PC-9 (cell line): ENCODE measurements around the gene HDAC11. TPM values are rescaled to one million over a fixed set of nuclear protein-coding genes. Genes with fewer than 3 reads are reported as not detected.

ENCODE experiments used
- BruUV-seq: library from RNA; stranded (reverse); fragments of 400-500 nt; replicated peaks from 2 replicates; lab custom pipeline; 2021; lab: Mats Ljungman, UMichigan
- CTCF ChIA-PET: fragments of 300-600 bp; sonication (Branson Sonifier 250); formaldehyde crosslinking; loops from one replicate; lab custom pipeline; 2022; ENCODE audit warnings: antibody characterized with exemption; lab: Charles Lee
- POLR2A ChIA-PET: fragments of 300-600 bp; sonication (Branson Sonifier 250); formaldehyde crosslinking; loops from one replicate; lab custom pipeline; 2022; ENCODE audit warnings: antibody characterized with exemption; ENCODE audit not compliant: unreplicated experiment; lab: Charles Lee
- DNase-seq, 2 experiments: peaks; one replicate each; pipeline versions ENCODE4 v3.0.0 to v3.0.0-alpha.2; 2015 to 2022; ENCODE audit warnings: mixed read lengths in 1 of 2
- H2AFZ ChIP-seq: fragments of 200-600 bp; sonication (generic); 2 replicates; pipeline ENCODE4 v1.8.1; 2017; ENCODE audit warnings: antibody characterized with exemption
- H3F3A ChIP-seq: fragments of 200-600 bp; sonication (generic); 2 replicates; pipeline ENCODE4 v1.8.1; 2017; ENCODE audit warnings: antibody characterized with exemption, mild to moderate bottlenecking, low read depth; ENCODE audit not compliant: insufficient read depth
- H3K27ac ChIP-seq: fragments of 200-600 bp; sonication (generic); 2 replicates; pipeline ENCODE4 v1.6.1; 2016; ENCODE audit warnings: mixed run types
- H3K27me3 ChIP-seq: fragments of 200-600 bp; sonication (generic); 2 replicates; pipeline ENCODE4 v1.6.1; 2016; ENCODE audit warnings: low read depth, mixed run types; ENCODE audit not compliant: insufficient read depth
- H3K36me3 ChIP-seq: fragments of 200-600 bp; sonication (generic); 2 replicates; pipeline ENCODE4 v1.6.1; 2016; ENCODE audit warnings: low read depth, mixed run types
- H3K4me1 ChIP-seq: fragments of 200-600 bp; sonication (generic); replicated peaks from 2 replicates; pipeline ENCODE4 v1.6.1; 2016; ENCODE audit warnings: mixed run types; ENCODE audit not compliant: insufficient read depth
- H3K4me2 ChIP-seq: fragments of 200-600 bp; sonication (generic); 2 replicates; pipeline ENCODE4 v1.6.1; 2017; ENCODE audit warnings: mixed run types
- H3K4me3 ChIP-seq: fragments of 200-600 bp; sonication (generic); 2 replicates; pipeline ENCODE4 v1.6.1; 2016; ENCODE audit warnings: mixed run types
- H3K79me2 ChIP-seq: fragments of 200-600 bp; sonication (generic); 2 replicates; pipeline ENCODE4 v1.6.1; 2017; ENCODE audit warnings: low read depth, mixed run types
- H3K9me2 ChIP-seq: fragments of 200-600 bp; sonication (generic); 2 replicates; pipeline ENCODE4 v1.8.1; 2017; ENCODE audit warnings: mild to moderate bottlenecking; ENCODE audit not compliant: insufficient read depth
- H3K9me3 ChIP-seq: fragments of 200-600 bp; sonication (generic); 2 replicates; pipeline ENCODE4 v1.8.1; 2016; ENCODE audit warnings: low read depth; ENCODE audit not compliant: insufficient read depth
- H4K20me1 ChIP-seq: fragments of 200-600 bp; sonication (generic); 2 replicates; pipeline ENCODE4 v1.8.1; 2017; ENCODE audit not compliant: insufficient read depth
- CTCF ChIP-seq: fragments of 200-600 bp; sonication (generic); conservative IDR thresholded peaks from 2 replicates; pipeline ENCODE4 v1.6.1; 2017; ENCODE audit warnings: mixed run types, antibody characterized with exemption, mild to moderate bottlenecking, moderate library complexity
- EZH2 ChIP-seq: fragments of 200-600 bp; sonication (generic); IDR thresholded peaks from 2 replicates; pipeline ENCODE4 v1.8.0; 2017; ENCODE audit warnings: antibody characterized with exemption, low read depth
- intact Hi-C: fragments of 100-400 bp; cut with micrococcal nuclease; formaldehyde crosslinking; loops from one replicate; pipeline ENCODE4 v1.10.0; 2022; ENCODE audit not compliant: unreplicated experiment
- total RNA-seq: library from RNA; stranded (reverse); gene quantifications from 2 replicates; pipeline ENCODE4 v1.2.3, GENCODE V29; 2021

Gene HDAC11
- total RNA-seq, 1 experiment from 2014 or later = 18.4 TPM

GRCh38 chr3:13545952-13546454 lies 65.9 kb downstream of the HDAC11 start:
- ChIA-PET CTCF (no interaction called here), POLR2A (no interaction called here)
- H3K9me2 ChIP-seq = no peaks in the 10 kb centered on the region
- peak overlapping the region; percentile 34 for H3K27ac ChIP-seq
- no peak overlapping the region for H3K4me2 ChIP-seq
- peaks cover 8% of the 10 kb centered on the region; the same call in 1 of the 2 replicates for H3F3A ChIP-seq
- H3K4me3 ChIP-seq = no peak overlapping the region
- H3K4me1 ChIP-seq = peaks cover 31% of the 10 kb centered on the region
- H3K27me3 ChIP-seq = no peaks in the 10 kb centered on the region
- intact Hi-C loops = loop anchor here (5.0 kb wide), 1 partner anchor 44 kb away; no protein-coding TSS in a partner anchor
- BruUV-seq = no TSS peak
- peaks cover 13% of the 10 kb centered on the region; the same call in 1 of the 2 replicates for H3K9me3 ChIP-seq
- no peaks in the 10 kb centered on the region for H4K20me1 ChIP-seq
- DNase-seq = no peak
- H3K79me2 ChIP-seq = no peaks in the 10 kb centered on the region
- no peak for TF ChIP-seq EZH2
- no peak for TF ChIP-seq CTCF
- no peak overlapping the region for H2AFZ ChIP-seq
- no peaks in the 10 kb centered on the region; the same call in 1 of the 2 replicates for H3K36me3 ChIP-seq

DNA sequence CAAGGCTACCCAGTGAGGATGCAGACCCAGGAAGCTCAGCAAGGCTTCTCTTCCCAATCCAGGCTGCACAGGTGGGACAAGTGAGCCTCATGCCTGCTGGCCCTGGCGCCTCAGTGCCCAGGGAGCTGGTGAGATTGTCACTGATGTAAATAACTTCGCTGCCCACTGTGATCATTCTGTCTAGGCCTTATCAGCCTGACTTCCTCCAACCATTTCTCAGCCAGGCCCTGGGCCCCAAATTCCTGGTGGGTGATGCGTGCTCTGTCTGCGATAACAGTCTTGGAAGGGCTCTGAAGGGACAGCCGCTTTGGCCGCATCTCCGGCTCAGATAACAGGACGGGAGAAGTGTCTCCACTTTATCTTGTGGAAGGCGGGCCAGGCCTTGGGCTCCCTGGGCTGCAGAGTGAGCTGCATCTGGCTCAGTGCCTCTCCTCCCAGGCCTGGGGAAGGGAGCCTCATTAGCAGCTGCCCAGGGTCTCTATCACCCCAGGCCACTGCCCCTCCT lies 66.6 kb downstream of the HDAC11 start:
- H3K4me3 ChIP-seq = no peak overlapping the region
- no peaks in the 10 kb centered on the region for H4K20me1 ChIP-seq
- peak; percentile 48 to 62 for DNase-seq
- no peaks in the 10 kb centered on the region for H3K79me2 ChIP-seq
- TF ChIP-seq EZH2 (no peak), CTCF (no peak)
- H3K9me3 ChIP-seq = peaks cover 8% of the 10 kb centered on the region; the same call in 1 of the 2 replicates
- POLR2A ChIA-PET = interaction anchor here (0.6 kb wide), 1 partner anchor 9 kb away, joined by 3 read pairs; no protein-coding TSS in a partner anchor
- H3K9me2 ChIP-seq = no peaks in the 10 kb centered on the region
- CTCF ChIA-PET = no interaction called here
- H3K4me1 ChIP-seq = peaks cover 31% of the 10 kb centered on the region
- H3K27me3 ChIP-seq = no peaks in the 10 kb centered on the region
- peak overlapping the region; percentile 8; the same call in 1 of the 2 replicates for H3K4me2 ChIP-seq
- no peaks in the 10 kb centered on the region for H3K36me3 ChIP-seq
- no peak overlapping the region for H2AFZ ChIP-seq
- H3K27ac ChIP-seq = peak overlapping the region; percentile 34
- peaks cover 8% of the 10 kb centered on the region; the same call in 1 of the 2 replicates for H3F3A ChIP-seq
- BruUV-seq = no TSS peak
- intact Hi-C loops = loop anchor here (5.0 kb wide), 1 partner anchor 44 kb away; no protein-coding TSS in a partner anchor

DNA sequence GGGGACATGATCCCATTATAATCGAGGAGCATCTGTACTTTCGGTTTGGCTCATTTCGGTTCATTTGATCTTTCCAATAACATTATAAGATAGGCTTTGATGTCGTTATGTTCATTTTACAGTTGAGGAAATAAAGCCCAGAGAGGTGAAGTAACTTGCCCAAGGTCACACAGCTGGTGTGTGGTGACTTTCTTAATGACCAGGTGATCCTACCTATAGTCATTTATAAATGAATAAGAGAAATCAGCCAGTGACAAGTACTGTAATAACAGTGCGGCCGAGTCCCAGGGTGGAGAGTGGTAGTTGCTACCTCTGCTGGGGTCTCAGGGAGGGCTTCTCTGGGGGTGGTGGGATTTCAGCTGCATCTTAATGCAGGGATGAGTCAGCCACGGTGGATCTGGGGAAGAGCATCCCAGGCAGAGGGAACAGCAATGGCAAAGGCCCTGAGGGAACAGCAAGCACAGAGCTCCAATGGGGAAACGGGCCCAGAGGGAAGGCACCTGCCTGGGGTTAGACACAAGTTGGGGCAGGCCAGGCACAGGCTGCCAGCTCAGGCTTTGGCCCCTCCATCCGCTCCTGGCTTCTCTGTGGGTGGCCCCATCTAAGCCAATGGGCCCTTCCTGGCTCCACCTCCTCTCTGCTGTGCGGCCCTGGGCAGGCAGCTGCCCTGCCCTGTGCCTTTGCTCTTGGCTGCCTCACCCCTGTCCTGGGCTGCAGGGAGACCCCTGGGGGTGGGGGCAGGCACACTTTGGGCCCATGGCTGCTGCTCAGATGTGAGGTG lies 67.7 kb downstream of the HDAC11 start:
- BruUV-seq = no TSS peak
- Histone ChIP-seq H3K79me2 (no peaks in the 10 kb centered on the region), H3K4me2 (no peak overlapping the region), H2AFZ (no peak overlapping the region), H3K9me3 (no peaks in the 10 kb centered on the region; the same call in 1 of the 2 replicates), H3K4me3 (no peak overlapping the region), H3K36me3 (no peaks in the 10 kb centered on the region), H3K9me2 (no peaks in the 10 kb centered on the region), H3F3A (peaks cover 8% of the 10 kb centered on the region; the same call in 1 of the 2 replicates), H3K27ac (no peak overlapping the region), H3K27me3 (no peaks in the 10 kb centered on the region), H3K4me1 (peaks cover 31% of the 10 kb centered on the region), H4K20me1 (no peaks in the 10 kb centered on the region)
- no peak for DNase-seq
- intact Hi-C loops = loop anchor here (5.0 kb wide), 1 partner anchor 45 kb away; no protein-coding TSS in a partner anchor
- ChIA-PET POLR2A (interaction anchor here (0.6 kb wide), 1 partner anchor 41 kb away, joined by 6 read pairs; no protein-coding TSS in a partner anchor), CTCF (interaction anchor here (0.8 kb wide), 1 partner anchor 14 kb away, joined by 3 read pairs; no protein-coding TSS in a partner anchor)
- no peak for TF ChIP-seq CTCF
- TF ChIP-seq EZH2 = no peak
